WTC11 (cell line): ENCODE results near the gene TFF3. TPM values are rescaled to one million over a fixed set of nuclear protein-coding genes. Genes with fewer than 3 reads are reported as not detected.

ENCODE experiments used
- ATAC-seq: fragments of 200-7000 bp; cut with Tn5 transposase; 2 replicates; pipeline ENCODE4 v1.10.0; 2021; ENCODE audit warnings: mild to moderate bottlenecking, moderate library complexity
- CTCF ChIA-PET: fragments of 300-600 bp; sonication (Branson Sonifier 250); formaldehyde crosslinking; loops from one replicate; lab custom pipeline; 2021; ENCODE audit warnings: antibody characterized with exemption; lab: Charles Lee
- POLR2A ChIA-PET: fragments of 350-600 bp; sonication (Branson Sonifier 250); formaldehyde crosslinking; loops from one replicate; lab custom pipeline; 2021; ENCODE audit warnings: antibody characterized with exemption; lab: Charles Lee
- DNase-seq: peaks from one replicate; pipeline ENCODE4 v3.0.0; 2021; ENCODE audit warnings: low spot score
- H3K27ac Mint-ChIP-seq: 2 replicates; pipeline ENCODE4 v1.8.0; 2021; ENCODE audit warnings: mixed read lengths
- H3K27me3 Mint-ChIP-seq: 2 replicates; pipeline ENCODE4 v1.8.0; 2021; ENCODE audit warnings: low read depth, mild to moderate bottlenecking, moderate library complexity, mixed read lengths
- H3K36me3 Mint-ChIP-seq: 2 replicates; pipeline ENCODE4 v1.8.0; 2021; ENCODE audit warnings: mixed read lengths
- H3K4me1 Mint-ChIP-seq: 2 replicates; pipeline ENCODE4 v1.8.0; 2022; ENCODE audit warnings: mixed read lengths
- H3K4me3 Mint-ChIP-seq: 2 replicates; pipeline ENCODE4 v1.8.0; 2021; ENCODE audit warnings: mild to moderate bottlenecking, moderate library complexity, mixed read lengths
- H3K9me3 Mint-ChIP-seq: 2 replicates; pipeline ENCODE4 v1.8.0; 2021; ENCODE audit warnings: mixed read lengths
- ARID4B ChIP-seq: sonication (generic); formaldehyde crosslinking; IDR thresholded peaks from 2 replicates; pipeline ENCODE4 v1.8.0; 2023; ENCODE audit warnings: missing genetic modification reagents, mild to moderate bottlenecking, borderline replicate concordance
- CTCF ChIP-seq: fragments of 200-600 bp; IDR thresholded peaks from 2 replicates; pipeline ENCODE4 v1.8.0; 2022; ENCODE audit warnings: antibody characterized with exemption
- ETV6 ChIP-seq: sonication (generic); formaldehyde crosslinking; IDR thresholded peaks from 2 replicates; pipeline ENCODE4 v1.8.1; 2022; ENCODE audit warnings: mild to moderate bottlenecking, missing genetic modification reagents
- FOXK1 ChIP-seq: sonication (generic); formaldehyde crosslinking; IDR thresholded peaks from 2 replicates; pipeline ENCODE4 v1.8.0; 2022; ENCODE audit warnings: mild to moderate bottlenecking, moderate library complexity, missing genetic modification reagents
- FOXP4 ChIP-seq: sonication (generic); formaldehyde crosslinking; IDR thresholded peaks from 2 replicates; pipeline ENCODE4 v1.8.0; 2022; ENCODE audit warnings: mild to moderate bottlenecking, missing genetic modification reagents
- GTF2I ChIP-seq: fragments of 250-450 bp; sonication (Bioruptor Pico); conservative IDR thresholded peaks from 2 replicates; pipeline ENCODE4 v1.4.0; 2021; ENCODE audit warnings: mild to moderate bottlenecking
- JUN ChIP-seq: sonication (generic); formaldehyde crosslinking; IDR thresholded peaks from 2 replicates; pipeline ENCODE4 v1.8.0; 2023; ENCODE audit warnings: mild to moderate bottlenecking, missing genetic modification reagents
- SMAD4 ChIP-seq: sonication (generic); formaldehyde crosslinking; IDR thresholded peaks from 2 replicates; pipeline ENCODE4 v1.8.0; 2022; ENCODE audit warnings: mild to moderate bottlenecking, missing genetic modification reagents
- SP1 ChIP-seq: sonication (generic); formaldehyde crosslinking; conservative IDR thresholded peaks from 2 replicates; pipeline ENCODE4 v1.8.1; 2022; ENCODE audit warnings: missing genetic modification reagents
- ZNF219 ChIP-seq: sonication (generic); formaldehyde crosslinking; IDR thresholded peaks from 2 replicates; pipeline ENCODE4 v1.8.0; 2023; ENCODE audit warnings: missing genetic modification reagents, mild to moderate bottlenecking, borderline replicate concordance
- ZNF512 ChIP-seq: sonication (generic); formaldehyde crosslinking; IDR thresholded peaks from 2 replicates; pipeline ENCODE4 v1.8.1; 2022; ENCODE audit warnings: missing genetic modification reagents, borderline replicate concordance
- ZNF532 ChIP-seq: fragments of 250-450 bp; sonication (Bioruptor Pico); IDR thresholded peaks from 2 replicates; pipeline ENCODE4 v1.9.0; 2021; ENCODE audit warnings: mild to moderate bottlenecking, borderline replicate concordance
- total RNA-seq: library from RNA; stranded (reverse); gene quantifications from 3 replicates; pipeline ENCODE4 v1.2.3, GENCODE V29; 2021

Gene TFF3
- total RNA-seq, 1 experiment from 2014 or later, result 4.2 TPM

GRCh38 chr21:42338729-42339715, 23.8 kb upstream of the TFF3 start:
- no peak for TF ChIP-seq SMAD4 (CRISPR knock-in tag)
- no peak for TF ChIP-seq GTF2I
- H3K27ac Mint-ChIP-seq, result no peak overlapping the region; the same call in 1 of the 2 replicates
- POLR2A ChIA-PET, result no interaction called here
- H3K9me3 Mint-ChIP-seq, result peaks cover 11% of the 10 kb centered on the region
- no peaks in the 10 kb centered on the region for H3K27me3 Mint-ChIP-seq
- ATAC-seq, result no peak
- DNase-seq, result no peak
- H3K4me1 Mint-ChIP-seq, result peaks cover 39% of the 10 kb centered on the region
- no peak overlapping the region for H3K4me3 Mint-ChIP-seq
- CTCF ChIA-PET, result interaction anchor here (0.5 to 4.4 kb wide), 28 partner anchors 12 to 254 kb away, joined by 3 to 165 read pairs (median 4); partner anchors contain the start of genes TFF2 and TFF3
- no peaks in the 10 kb centered on the region for H3K36me3 Mint-ChIP-seq

- peaks cover 39% of the 10 kb centered on the region for H3K4me1 Mint-ChIP-seq
- peak overlapping the region; percentile 97 for H3K27ac Mint-ChIP-seq
- TF ChIP-seq ARID4B (no peak), ETV6 (0 out of 2 replicates have a peak, but pooled peaks have one; percentile 25), FOXK1 (CRISPR knock-in tag) (peak; percentile 33; the same call in 1 of the 2 replicates), CTCF (peak; percentile 52), JUN (CRISPR knock-in tag) (no peak), SP1 (CRISPR knock-in tag) (0 out of 2 replicates have a peak, but pooled peaks have one; percentile 46)
- TF ChIP-seq, all 79 proteins: peak for 4
- CTCF ChIA-PET, result interaction anchor here (0.5 to 4.4 kb wide), 32 partner anchors 13 to 726 kb away, joined by 3 to 165 read pairs (median 4); partner anchors contain the start of genes TFF2, TFF3 and UBASH3A
- ATAC-seq (peak; percentile 81), DNase-seq (peak; percentile 90)
- POLR2A ChIA-PET, result no interaction called here
- Mint-ChIP-seq H3K27me3 (no peaks in the 10 kb centered on the region), H3K9me3 (peaks cover 11% of the 10 kb centered on the region), H3K4me3 (peak overlapping the region; percentile 40; the same call in 1 of the 2 replicates), H3K36me3 (no peaks in the 10 kb centered on the region)
Observed at GRCh38 chr21:42337830-42338728, 22.9 kb upstream of the TFF3 start.

GRCh38 chr21:42337276-42337675, 22.1 kb upstream of the TFF3 start:
- POLR2A ChIA-PET, result no interaction called here
- DNase-seq (no peak), ATAC-seq (no peak)
- H3K9me3 Mint-ChIP-seq, result peaks cover 18% of the 10 kb centered on the region
- H3K27me3 Mint-ChIP-seq, result peaks cover 3% of the 10 kb centered on the region; the same call in 1 of the 2 replicates
- H3K4me3 Mint-ChIP-seq, result peak overlapping the region; percentile 40; the same call in 1 of the 2 replicates
- H3K4me1 Mint-ChIP-seq, result peaks cover 39% of the 10 kb centered on the region
- peak overlapping the region; percentile 97 for H3K27ac Mint-ChIP-seq
- peaks cover 6% of the 10 kb centered on the region for H3K36me3 Mint-ChIP-seq
- CTCF ChIA-PET, result interaction anchor here (0.6 to 4.4 kb wide), 20 partner anchors 13 to 725 kb away, joined by 3 to 165 read pairs (median 6); partner anchors contain the start of genes TFF2, TFF3 and UBASH3A
- TF ChIP-seq ETV6 (no peak), FOXP4 (CRISPR knock-in tag) (no peak), ZNF512 (CRISPR knock-in tag) (no peak), ZNF532 (CRISPR knock-in tag) (no peak), ZNF219 (CRISPR knock-in tag) (no peak)
